Measurements from ENCODE around the gene ZNF804A. TPM values are rescaled to one million over a fixed set of nuclear protein-coding genes. Genes with fewer than 3 reads are reported as not detected.
"Not testable (repeated sequence)": the region's sequence is repeated elsewhere in the genome, so short reads cannot be mapped to it uniquely, and the experiment has no call there.

The ZNF804A gene
- total RNA-seq, 1 donor from 2014 or later: not detected

GRCh38 chr2:184879671-184880070, 281.3 kb downstream of the ZNF804A start:
- DNase-seq (ENCODE audit: low read depth): no peak
- TF ChIP-seq CTCF (conservative IDR thresholded peaks at IDR 0.05; ENCODE audit: low read depth, low read length): no peak

GRCh38 chr2:184886585-184886984, 288.3 kb downstream of the ZNF804A start:
- not testable (repeated sequence) for H3K4me3 ChIP-seq (ENCODE audit: low read depth, low read length); DNase-seq (ENCODE audit: low read depth)

More at GRCh38 chr2:184879671-184880070, 281.3 kb downstream of the ZNF804A start:
- no peak overlapping the region for H3K4me3 ChIP-seq (ENCODE audit: low read depth, low read length)

GRCh38 chr2:184890311-184890710, 292.0 kb downstream of the ZNF804A start:
- no peak for TF ChIP-seq CTCF (conservative IDR thresholded peaks at IDR 0.05; ENCODE audit: low read depth, low read length)
- DNase-seq (ENCODE audit: low read depth): no peak
- H3K4me3 ChIP-seq (ENCODE audit: low read depth, low read length): no peak overlapping the region

- TF ChIP-seq CTCF (conservative IDR thresholded peaks at IDR 0.05; ENCODE audit: low read depth, low read length): no peak
- H3K4me3 ChIP-seq (ENCODE audit: low read depth, low read length): no peak overlapping the region
- DNase-seq (ENCODE audit: low read depth): no peak
These were observed 306.7 kb downstream of the ZNF804A start for GRCh38 chr2:184904991-184905390.

- DNase-seq (ENCODE audit: low read depth): no peak
- no peak overlapping the region for H3K4me3 ChIP-seq (ENCODE audit: low read depth, low read length)
- no peak for TF ChIP-seq CTCF (conservative IDR thresholded peaks at IDR 0.05; ENCODE audit: low read depth, low read length)
These were observed 307.8 kb downstream of the ZNF804A start for GRCh38 chr2:184906160-184906559.

- no peak overlapping the region for H3K4me3 ChIP-seq (ENCODE audit: low read depth, low read length)
- no peak for DNase-seq (ENCODE audit: low read depth)
- no peak for TF ChIP-seq CTCF (conservative IDR thresholded peaks at IDR 0.05; ENCODE audit: low read depth, low read length)
These were observed 308.4 kb downstream of the ZNF804A start for GRCh38 chr2:184906709-184907108.

- no peak overlapping the region for H3K4me3 ChIP-seq (ENCODE audit: low read depth, low read length)
- DNase-seq (ENCODE audit: low read depth): no peak
- TF ChIP-seq CTCF (conservative IDR thresholded peaks at IDR 0.05; ENCODE audit: low read depth, low read length): no peak
These were observed 310.6 kb downstream of the ZNF804A start for GRCh38 chr2:184908966-184909365.
